Measurements from ENCODE around the gene GALNT14.
A peak's percentile ranks its signal among the peaks of the same experiment; 100 is the strongest.

Gene GALNT14

DNA sequence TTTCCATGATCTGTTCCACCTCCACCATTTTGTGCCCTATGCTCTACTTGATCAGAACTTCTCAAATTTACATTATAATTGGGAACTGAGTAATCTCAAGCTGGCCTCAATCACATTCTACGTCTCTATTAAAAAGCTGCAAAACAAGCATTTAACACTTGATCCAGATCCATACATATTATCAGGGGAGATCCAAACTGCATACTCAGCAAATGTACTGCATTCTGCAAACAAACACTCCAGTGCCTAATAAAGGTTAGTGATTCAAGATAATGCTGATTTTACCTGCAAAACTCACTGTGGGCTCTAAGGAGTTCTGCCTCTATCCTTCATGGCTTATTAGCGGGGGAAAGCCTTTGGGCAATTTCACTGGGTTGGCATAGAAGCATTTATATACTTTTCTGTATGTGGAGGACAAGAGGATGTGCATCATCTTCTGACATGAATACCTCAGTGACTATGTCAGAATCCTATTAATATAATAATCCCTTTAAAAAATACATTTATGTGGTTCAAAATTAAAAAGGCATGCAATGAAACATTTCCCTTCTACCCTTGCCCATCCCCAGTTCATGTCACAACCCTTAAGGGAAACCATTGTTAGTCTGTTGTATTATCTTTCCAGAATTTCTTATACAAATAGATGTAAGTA is 40.2 kb downstream of the GALNT14 start:
- Histone ChIP-seq H4K20me1 (peaks cover 51% of the 10 kb centered on the region), H3K27ac (no peak overlapping the region), H3K36me3 (peaks cover 74% of the 10 kb centered on the region), H3K9me3 (peaks cover 17% of the 10 kb centered on the region), H3K4me2 (peak overlapping the region; percentile 47), H3K4me1 (peaks cover 33% of the 10 kb centered on the region), H3K9ac (no peak overlapping the region), H3K4me3 (no peak overlapping the region), H3K27me3 (no peaks in the 10 kb centered on the region)
- no peak for TF ChIP-seq Cebpa-rat (IDR thresholded peaks at IDR 0.05)

DNA sequence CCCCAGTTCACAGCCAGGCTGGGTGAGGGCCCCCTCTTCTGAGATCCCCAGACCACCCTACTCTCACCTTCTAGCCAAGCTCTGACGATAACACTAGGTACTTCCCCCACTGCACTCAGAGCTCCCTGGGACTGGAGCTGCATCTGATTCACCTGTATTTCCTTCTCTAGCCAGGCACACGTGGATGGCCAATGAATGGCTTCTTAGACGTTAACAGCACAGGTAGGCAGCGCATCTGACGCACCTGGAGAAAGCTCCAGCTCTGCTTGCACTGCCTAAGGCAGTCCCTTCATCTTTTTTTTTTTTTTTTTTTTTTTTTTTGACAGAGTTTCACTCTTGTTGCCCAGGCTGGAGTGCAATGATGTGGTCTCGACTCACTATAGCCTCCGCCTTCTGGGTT is 48.1 kb downstream of the GALNT14 start:
- Histone ChIP-seq H3K4me2 (no peak overlapping the region), H3K36me3 (peaks cover 92% of the 10 kb centered on the region), H4K20me1 (peaks cover 98% of the 10 kb centered on the region), H3K9me3 (peaks cover 6% of the 10 kb centered on the region; the same call in 1 of the 2 replicates), H3K27me3 (no peaks in the 10 kb centered on the region), H3K4me1 (peaks cover 9% of the 10 kb centered on the region), H3K9ac (no peak overlapping the region), H3K27ac (no peak overlapping the region), H3K4me3 (no peak overlapping the region)
- no peak for TF ChIP-seq Cebpa-rat (IDR thresholded peaks at IDR 0.05)

DNA sequence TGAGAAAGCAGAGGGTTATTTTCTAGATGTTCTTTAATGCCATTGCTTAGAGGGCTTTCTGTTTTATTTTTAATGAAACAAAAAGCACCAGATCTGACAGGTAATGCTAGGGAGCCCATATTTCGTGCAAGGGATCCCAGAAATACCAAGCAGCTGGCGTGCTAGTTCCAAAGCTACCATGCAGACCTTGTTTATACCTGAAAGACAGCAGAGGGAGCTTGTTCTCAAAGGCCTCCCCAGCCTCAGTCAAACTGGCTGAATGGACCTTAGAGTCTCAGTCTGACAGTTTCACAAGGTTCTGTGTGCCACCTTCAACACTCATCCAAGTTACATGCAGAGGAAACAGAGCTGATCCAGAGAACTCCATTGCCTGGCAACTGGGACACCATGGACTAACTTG is 48.6 kb downstream of the GALNT14 start:
- H3K27ac ChIP-seq: no peak overlapping the region
- peaks cover 6% of the 10 kb centered on the region; the same call in 1 of the 2 replicates for H3K9me3 ChIP-seq
- peaks cover 4% of the 10 kb centered on the region; the same call in 1 of the 2 replicates for H3K4me1 ChIP-seq
- H4K20me1 ChIP-seq: peaks cover 98% of the 10 kb centered on the region
- no peaks in the 10 kb centered on the region for H3K27me3 ChIP-seq
- no peak overlapping the region for H3K4me3 ChIP-seq
- H3K9ac ChIP-seq: no peak overlapping the region
- no peak for TF ChIP-seq Cebpa-rat (IDR thresholded peaks at IDR 0.05)
- peaks cover 91% of the 10 kb centered on the region for H3K36me3 ChIP-seq
- no peak overlapping the region for H3K4me2 ChIP-seq

- Histone ChIP-seq H3K9ac (no peak overlapping the region), H3K36me3 (peaks cover 93% of the 10 kb centered on the region), H3K27ac (no peak overlapping the region), H3K4me3 (no peak overlapping the region), H3K4me1 (no peaks in the 10 kb centered on the region), H4K20me1 (peaks cover 98% of the 10 kb centered on the region), H3K27me3 (no peaks in the 10 kb centered on the region), H3K9me3 (peaks cover 6% of the 10 kb centered on the region; the same call in 1 of the 2 replicates), H3K4me2 (no peak overlapping the region)
- TF ChIP-seq Cebpa-rat (IDR thresholded peaks at IDR 0.05): no peak
Measured at GRCh38 chr2:31088504-31089195, 49.6 kb downstream of the GALNT14 start.

DNA sequence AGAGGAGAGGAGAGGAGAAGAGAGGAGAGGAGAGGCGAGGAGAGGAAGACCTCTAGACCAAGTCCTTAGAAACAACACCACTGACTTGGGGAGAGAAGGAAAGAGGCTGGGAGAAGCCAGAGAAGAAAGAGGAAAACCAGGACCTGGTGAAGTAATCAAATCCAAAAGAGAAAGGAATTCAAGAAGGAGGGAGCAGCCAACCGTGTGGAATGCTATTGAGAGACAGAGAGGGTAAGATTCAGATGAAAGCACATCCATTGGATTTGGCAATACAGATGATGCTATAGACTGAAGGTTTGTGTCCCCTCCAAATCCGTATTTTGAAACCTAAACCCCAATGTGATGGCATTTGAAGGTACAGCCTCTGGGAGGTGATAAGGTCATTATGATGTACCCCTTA is 50.7 kb downstream of the GALNT14 start:
- H3K27ac ChIP-seq: no peak overlapping the region
- H3K27me3 ChIP-seq: no peaks in the 10 kb centered on the region
- H3K9me3 ChIP-seq: peaks cover 6% of the 10 kb centered on the region; the same call in 1 of the 2 replicates
- peaks cover 93% of the 10 kb centered on the region for H3K36me3 ChIP-seq
- no peak for TF ChIP-seq Cebpa-rat (IDR thresholded peaks at IDR 0.05)
- H3K4me2 ChIP-seq: no peak overlapping the region
- H3K4me3 ChIP-seq: no peak overlapping the region
- H3K4me1 ChIP-seq: no peaks in the 10 kb centered on the region
- H4K20me1 ChIP-seq: peaks cover 98% of the 10 kb centered on the region
- no peak overlapping the region for H3K9ac ChIP-seq

DNA sequence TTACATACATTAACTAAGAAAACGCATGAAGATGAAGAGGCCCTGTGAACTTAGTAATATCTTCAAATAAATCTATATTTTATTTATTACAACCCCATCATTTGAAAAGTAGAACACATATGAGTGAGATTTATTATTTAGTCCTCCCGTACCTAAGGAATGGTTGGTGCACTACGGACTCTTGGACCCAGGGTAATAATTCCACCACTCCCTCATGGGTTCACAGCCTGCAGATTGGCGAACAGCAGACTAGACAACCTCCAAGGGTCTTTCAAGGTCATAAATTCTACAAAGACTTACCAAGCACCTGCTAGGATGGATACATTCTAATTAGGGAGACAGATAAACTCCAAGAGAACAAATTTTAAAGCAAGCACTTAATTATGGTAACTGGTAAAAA is 51.6 kb downstream of the GALNT14 start:
- H3K4me1 ChIP-seq: no peaks in the 10 kb centered on the region
- H3K27me3 ChIP-seq: no peaks in the 10 kb centered on the region
- no peak overlapping the region for H3K27ac ChIP-seq
- no peak for TF ChIP-seq Cebpa-rat (IDR thresholded peaks at IDR 0.05)
- no peak overlapping the region for H3K4me2 ChIP-seq
- H3K9me3 ChIP-seq: peaks cover 6% of the 10 kb centered on the region; the same call in 1 of the 2 replicates
- no peak overlapping the region for H3K9ac ChIP-seq
- H4K20me1 ChIP-seq: peaks cover 99% of the 10 kb centered on the region
- peaks cover 93% of the 10 kb centered on the region for H3K36me3 ChIP-seq
- no peak overlapping the region for H3K4me3 ChIP-seq

DNA sequence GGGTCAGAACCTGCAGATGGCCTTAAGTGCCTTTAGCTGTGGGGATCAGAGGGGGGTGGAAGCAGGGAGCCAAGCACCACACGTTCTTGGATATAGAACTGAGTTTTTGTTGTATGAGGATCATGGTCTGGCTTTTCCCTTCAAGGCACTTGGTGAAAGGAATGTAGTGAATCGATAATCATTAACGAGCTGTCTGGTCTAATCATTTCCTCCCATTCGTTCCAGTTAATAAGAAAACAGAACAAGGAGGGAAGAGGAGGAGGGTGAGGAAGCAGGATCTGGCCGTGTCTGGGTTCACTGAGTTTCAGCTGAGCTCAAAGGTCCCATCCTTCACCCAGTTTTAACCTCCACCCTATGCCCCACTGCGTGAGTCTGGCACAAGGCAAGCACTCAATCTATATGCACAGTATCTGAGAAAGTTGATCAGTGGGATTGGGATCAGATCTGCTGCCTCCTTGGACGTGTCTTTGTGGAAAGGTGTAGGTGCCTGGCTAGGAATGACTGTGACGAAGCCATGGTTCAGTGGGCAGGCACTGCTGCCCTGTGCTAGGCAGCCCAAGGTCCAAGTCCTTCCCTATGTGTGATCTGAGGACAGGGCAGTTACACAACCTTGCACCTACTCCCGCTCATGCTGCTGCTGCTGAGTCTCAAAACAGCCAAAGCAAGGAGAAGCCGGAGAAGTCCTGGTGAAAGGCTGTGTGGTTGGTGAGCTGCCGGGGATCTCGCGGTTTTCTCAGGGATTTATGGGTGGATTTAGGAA is 54.8 kb downstream of the GALNT14 start:
- H4K20me1 ChIP-seq: peaks cover 99% of the 10 kb centered on the region
- H3K9me3 ChIP-seq: peaks cover 3% of the 10 kb centered on the region; the same call in 1 of the 2 replicates
- TF ChIP-seq Cebpa-rat (IDR thresholded peaks at IDR 0.05): no peak
- H3K4me2 ChIP-seq: no peak overlapping the region
- H3K27me3 ChIP-seq: no peaks in the 10 kb centered on the region
- H3K4me3 ChIP-seq: no peak overlapping the region
- no peak overlapping the region for H3K9ac ChIP-seq
- no peaks in the 10 kb centered on the region for H3K4me1 ChIP-seq
- no peak overlapping the region for H3K27ac ChIP-seq
- peaks cover 95% of the 10 kb centered on the region for H3K36me3 ChIP-seq

DNA sequence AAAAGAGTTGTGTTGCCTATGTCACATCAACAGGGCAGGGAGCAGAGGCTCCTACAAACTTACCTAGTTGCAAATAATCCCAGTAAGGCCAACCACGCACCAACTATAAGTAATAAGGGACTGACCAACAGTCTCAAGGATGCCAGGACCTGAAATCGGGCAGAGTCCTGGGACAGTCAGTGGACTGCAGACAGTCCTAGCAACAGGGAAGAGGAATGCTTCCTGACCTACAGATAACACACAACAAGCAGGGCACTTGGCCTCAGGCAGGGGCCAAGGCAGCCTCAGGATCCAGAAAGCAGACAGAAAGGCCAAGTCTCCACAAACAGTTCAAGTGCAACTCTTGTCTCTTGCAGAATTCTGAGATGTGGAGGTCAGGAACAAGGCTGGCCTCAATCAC is 56.2 kb downstream of the GALNT14 start:
- no peak overlapping the region for H3K27ac ChIP-seq
- no peak for TF ChIP-seq Cebpa-rat (IDR thresholded peaks at IDR 0.05)
- no peak overlapping the region for H3K4me3 ChIP-seq
- H3K9me3 ChIP-seq: no peaks in the 10 kb centered on the region
- no peak overlapping the region for H3K9ac ChIP-seq
- no peak overlapping the region for H3K4me2 ChIP-seq
- H3K4me1 ChIP-seq: no peaks in the 10 kb centered on the region
- peaks cover 99% of the 10 kb centered on the region for H4K20me1 ChIP-seq
- no peaks in the 10 kb centered on the region for H3K27me3 ChIP-seq
- H3K36me3 ChIP-seq: peaks cover 91% of the 10 kb centered on the region

DNA sequence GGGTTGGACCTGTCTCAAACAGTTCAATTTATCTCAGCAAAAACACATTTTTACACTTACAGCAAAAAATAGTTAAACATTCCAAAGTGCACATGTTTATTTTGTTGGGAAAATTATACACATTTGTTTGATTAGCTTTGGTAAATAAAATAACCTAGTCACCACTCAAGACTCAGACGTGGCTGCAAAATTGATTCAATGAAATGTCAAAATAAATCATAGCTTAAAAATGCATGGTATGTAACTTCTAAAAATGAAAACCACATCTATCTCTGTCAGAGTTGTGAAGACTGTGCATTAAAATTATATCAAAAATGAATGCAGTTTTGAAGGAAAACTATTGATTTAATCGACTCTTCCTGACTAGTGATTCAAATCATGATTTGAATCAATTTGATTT is 56.7 kb downstream of the GALNT14 start:
- Histone ChIP-seq H3K9me3 (no peaks in the 10 kb centered on the region), H3K4me3 (no peak overlapping the region), H3K4me2 (no peak overlapping the region), H3K9ac (no peak overlapping the region), H3K36me3 (peaks cover 91% of the 10 kb centered on the region), H3K27me3 (no peaks in the 10 kb centered on the region), H3K4me1 (no peaks in the 10 kb centered on the region), H3K27ac (no peak overlapping the region), H4K20me1 (peaks cover 99% of the 10 kb centered on the region)
- no peak for TF ChIP-seq Cebpa-rat (IDR thresholded peaks at IDR 0.05)

GRCh38 chr2:31080361-31080760 is 57.9 kb downstream of the GALNT14 start:
- H3K9ac ChIP-seq: no peak overlapping the region
- peaks cover 92% of the 10 kb centered on the region for H3K36me3 ChIP-seq
- peaks cover 99% of the 10 kb centered on the region for H4K20me1 ChIP-seq
- H3K4me2 ChIP-seq: no peak overlapping the region
- no peaks in the 10 kb centered on the region for H3K9me3 ChIP-seq
- no peak overlapping the region for H3K27ac ChIP-seq
- H3K4me1 ChIP-seq: no peaks in the 10 kb centered on the region
- no peaks in the 10 kb centered on the region for H3K27me3 ChIP-seq
- no peak for TF ChIP-seq Cebpa-rat (IDR thresholded peaks at IDR 0.05)
- H3K4me3 ChIP-seq: no peak overlapping the region

All from BLaER1 (cell line).